GM21786 (cell line): ENCODE data around the gene ZNF552.
A peak's percentile ranks its signal among the peaks of the same experiment; 100 is the strongest.
"Not testable (repeated sequence)": the region's sequence is repeated elsewhere in the genome, so short reads cannot be mapped to it uniquely, and the experiment has no call there.

Source experiments
- ATAC-seq: cut with Tn5 transposase; IDR thresholded peaks from one replicate; pipeline ENCODE4 v1.9.1; 2021; ENCODE audit not compliant: unreplicated experiment

Gene ZNF552

GRCh38 chr19:57819475-57820148 lies 4.9 kb upstream of the ZNF552 start:
- peak; percentile 85 for ATAC-seq

GRCh38 chr19:57818378-57818777 lies 3.7 kb upstream of the ZNF552 start:
- no peak for ATAC-seq

GRCh38 chr19:57817976-57818375 lies 3.3 kb upstream of the ZNF552 start:
- ATAC-seq, result no peak

GRCh38 chr19:57816652-57817051 lies 1.9 kb upstream of the ZNF552 start:
- ATAC-seq, result no peak

GRCh38 chr19:57815247-57816075 lies 748 bp upstream of the ZNF552 start:
- no peak for ATAC-seq

- ATAC-seq, result no peak
Observed at GRCh38 chr19:57813919-57814504, 701 bp downstream of the ZNF552 start.

- not testable (repeated sequence) for ATAC-seq
Observed at GRCh38 chr19:57812975-57813820, 1.5 kb downstream of the ZNF552 start.

GRCh38 chr19:57812226-57812625 lies 2.5 kb downstream of the ZNF552 start:
- ATAC-seq, result no peak

- not testable (repeated sequence) for ATAC-seq
Observed at GRCh38 chr19:57810410-57811295, 4.1 kb downstream of the ZNF552 start.

GRCh38 chr19:57807541-57807940 lies 7.2 kb downstream of the ZNF552 start:
- ATAC-seq, result no peak

- ATAC-seq, result no peak
Observed at GRCh38 chr19:57803594-57804325, 11.0 kb downstream of the ZNF552 start.

- ATAC-seq, result no peak
Observed at GRCh38 chr19:57803265-57803593, 11.5 kb downstream of the ZNF552 start.

GRCh38 chr19:57802269-57802668 lies 12.4 kb downstream of the ZNF552 start:
- ATAC-seq, result peak; percentile 56

- no peak for ATAC-seq
Observed at GRCh38 chr19:57800696-57801095, 14.0 kb downstream of the ZNF552 start.

GRCh38 chr19:57796580-57796979 lies 18.1 kb downstream of the ZNF552 start:
- ATAC-seq, result not testable (repeated sequence)

GRCh38 chr19:57789288-57789687 lies 25.4 kb downstream of the ZNF552 start:
- ATAC-seq, result no peak

- no peak for ATAC-seq
Observed at GRCh38 chr19:57788114-57788692, 26.5 kb downstream of the ZNF552 start.

- ATAC-seq, result no peak
Observed at GRCh38 chr19:57786906-57787305, 27.8 kb downstream of the ZNF552 start.

- ATAC-seq, result no peak
Observed at GRCh38 chr19:57786286-57786685, 28.4 kb downstream of the ZNF552 start.
